Ammon's horn (tissue), 1 donor: ENCODE measurements around the gene PDK4.
"Not testable (repeated sequence)": the region's sequence is repeated elsewhere in the genome, so short reads cannot be mapped to it uniquely, and the experiment has no call there.

Experiments
- DNase-seq: peaks from one replicate; pipeline ENCODE4 v3.0.0-alpha.2; 2016; ENCODE audit warnings: low spot score

PDK4 gene

GRCh38 chr7:95569720-95570119 lies 26.6 kb downstream of the PDK4 start:
- no peak for DNase-seq

DNA sequence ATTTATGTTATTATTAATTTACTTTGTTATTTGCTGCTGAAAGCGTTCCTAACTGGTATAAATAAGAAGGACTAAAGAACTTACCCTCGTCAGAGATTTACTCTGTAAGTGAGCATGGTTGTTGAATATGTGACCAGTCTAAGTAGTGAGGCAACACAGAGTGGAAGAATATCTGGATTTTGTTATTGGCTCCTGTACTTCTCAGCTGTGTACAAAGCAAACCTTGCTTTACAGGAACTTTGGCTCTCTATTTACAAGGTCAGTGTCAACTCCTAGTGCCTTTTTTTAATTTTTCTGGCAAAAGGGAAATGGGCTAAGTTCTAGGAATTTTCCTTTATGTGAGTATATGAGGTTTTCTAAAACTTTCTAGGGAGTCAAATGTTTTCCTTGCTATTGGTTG lies 35.6 kb downstream of the PDK4 start:
- DNase-seq: no peak

DNA sequence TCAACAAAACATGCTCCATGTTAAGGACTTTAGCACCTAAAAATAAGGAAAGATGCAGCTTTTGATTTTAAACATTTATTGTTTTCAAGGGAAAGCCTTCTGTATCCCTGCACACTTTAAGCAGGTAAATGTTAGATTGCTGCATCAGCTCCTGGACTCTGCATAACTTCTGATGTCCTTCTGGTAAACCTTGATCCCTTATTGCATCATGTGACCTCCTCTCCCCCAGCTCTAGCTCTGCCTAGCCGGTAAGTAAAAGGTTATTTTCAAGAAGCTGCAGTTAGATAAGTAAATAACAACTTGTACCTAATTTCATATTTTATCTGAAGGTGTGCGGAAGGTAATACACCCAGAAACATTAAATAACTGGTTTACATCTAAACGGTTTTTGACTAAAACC lies 37.5 kb downstream of the PDK4 start:
- DNase-seq: no peak

- DNase-seq: no peak
These were observed 39.5 kb downstream of the PDK4 start for GRCh38 chr7:95556777-95557176.

DNA sequence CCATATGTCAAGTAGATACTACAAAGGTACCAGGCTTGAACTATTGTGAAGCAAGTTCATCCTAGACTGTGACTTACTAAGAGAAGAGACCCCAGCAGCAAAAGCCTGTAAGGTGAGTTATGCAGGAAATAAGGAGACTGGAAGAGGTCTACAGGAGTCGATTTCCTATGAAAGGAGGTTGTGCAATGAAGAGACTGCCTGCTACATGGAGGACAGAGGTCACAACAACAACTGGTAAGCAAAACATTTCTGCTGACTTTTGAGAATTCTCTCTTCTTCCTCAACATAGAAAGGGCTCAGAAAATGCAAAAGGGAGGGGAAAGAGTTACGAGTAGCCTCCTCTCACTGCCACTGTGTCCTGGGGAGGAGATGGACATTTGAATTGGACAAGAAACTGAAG lies 42.4 kb downstream of the PDK4 start:
- DNase-seq: no peak

- DNase-seq: not testable (repeated sequence)
These were observed 44.0 kb downstream of the PDK4 start for GRCh38 chr7:95552010-95552926.

DNA sequence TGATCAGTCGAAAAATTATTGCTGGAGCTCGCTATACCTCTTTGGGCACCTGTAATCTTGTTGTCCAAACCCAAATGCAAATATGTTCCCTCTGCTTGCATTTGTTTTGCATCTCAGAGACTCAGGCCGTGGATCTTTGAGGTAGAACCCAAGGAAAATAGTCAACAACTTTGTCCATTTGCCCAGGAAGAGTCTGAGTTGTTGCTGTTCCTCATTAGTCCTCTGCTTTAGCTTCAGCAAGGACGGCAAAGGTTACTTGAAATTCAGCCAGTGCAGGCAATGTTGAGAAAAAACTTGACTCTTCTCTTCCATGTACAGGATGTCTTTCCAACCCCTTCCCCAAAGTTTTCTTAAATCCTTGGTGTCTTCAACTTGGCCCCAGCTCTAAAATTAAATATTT lies 45.8 kb downstream of the PDK4 start:
- DNase-seq: no peak

DNA sequence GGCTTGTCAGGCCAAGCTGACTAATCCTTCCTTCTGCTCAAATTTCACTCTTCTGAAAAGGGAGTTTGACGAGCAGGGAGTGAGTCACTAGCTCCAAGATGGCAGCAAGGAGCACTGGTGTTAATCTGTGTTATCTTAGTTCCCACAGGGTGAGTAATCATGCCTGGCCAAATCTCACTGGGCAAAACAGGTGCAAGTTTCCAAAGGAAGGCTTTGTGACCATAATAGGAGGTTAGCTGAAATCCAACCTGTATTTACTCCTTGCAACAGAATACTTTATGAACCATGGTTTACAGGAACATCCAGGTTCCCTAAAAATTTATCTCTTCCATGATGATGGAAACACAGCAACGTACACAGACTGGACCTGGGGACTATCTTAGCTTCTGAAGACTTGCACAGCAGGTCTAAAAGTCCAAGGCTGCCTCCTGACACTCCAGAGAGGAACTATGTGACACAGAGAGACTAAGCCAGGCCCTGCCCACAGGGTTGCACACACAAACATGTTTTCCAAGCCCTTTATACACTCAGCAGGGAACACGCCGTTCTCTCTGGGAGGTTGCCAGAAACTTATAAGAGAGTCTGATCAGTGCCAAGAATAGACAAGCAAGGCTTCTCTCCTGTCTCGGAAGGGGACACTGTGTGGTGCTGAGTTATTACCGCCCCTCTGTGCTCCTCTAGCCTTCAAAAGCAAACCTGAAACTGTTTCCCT lies 46.3 kb downstream of the PDK4 start:
- peak; percentile 97 for DNase-seq

DNA sequence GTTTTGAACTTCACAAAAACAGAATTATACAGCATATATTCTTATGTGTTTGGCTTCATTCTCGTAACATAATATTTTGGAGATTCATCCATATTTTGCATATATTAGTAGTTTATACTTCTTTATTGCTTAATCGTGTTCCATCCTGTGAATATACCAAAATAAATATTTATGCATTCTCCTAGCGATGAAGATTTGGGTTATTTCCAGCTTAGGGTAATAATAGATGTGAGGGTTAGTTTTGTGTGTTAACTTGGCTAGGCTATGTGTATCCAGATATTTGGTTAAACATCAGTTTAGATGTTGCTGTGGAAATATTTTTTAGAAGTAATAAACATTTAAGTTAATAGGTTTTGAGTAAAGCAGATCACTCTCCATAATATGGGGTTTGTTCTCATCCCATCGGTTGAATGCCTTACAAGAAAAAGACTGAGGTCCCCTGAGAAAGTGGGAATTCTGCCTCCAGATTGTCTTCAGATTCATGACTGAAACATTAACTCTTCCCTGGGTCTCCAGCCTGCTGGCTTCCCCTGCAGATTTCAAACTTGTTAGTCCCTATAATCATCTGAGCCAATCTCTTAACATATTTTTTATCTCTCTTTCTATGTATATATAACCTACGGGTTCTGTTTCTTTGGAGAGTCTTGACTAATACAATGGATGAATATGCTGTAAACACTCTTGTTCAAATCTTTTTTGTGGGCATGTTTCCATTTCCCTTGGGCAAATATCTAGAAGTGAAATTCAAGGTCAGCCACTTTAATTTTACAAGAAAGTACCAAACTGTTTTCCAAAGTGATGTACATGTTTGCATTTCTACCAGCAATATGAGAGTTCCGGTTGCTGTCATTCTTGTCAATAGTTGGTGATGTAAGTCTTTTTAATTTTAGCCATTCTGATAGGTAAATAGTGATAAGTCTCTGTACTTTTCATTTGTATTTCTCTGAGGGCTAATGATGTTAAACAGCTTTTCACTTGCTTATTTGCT lies 48.7 kb downstream of the PDK4 start:
- DNase-seq: no peak

DNA sequence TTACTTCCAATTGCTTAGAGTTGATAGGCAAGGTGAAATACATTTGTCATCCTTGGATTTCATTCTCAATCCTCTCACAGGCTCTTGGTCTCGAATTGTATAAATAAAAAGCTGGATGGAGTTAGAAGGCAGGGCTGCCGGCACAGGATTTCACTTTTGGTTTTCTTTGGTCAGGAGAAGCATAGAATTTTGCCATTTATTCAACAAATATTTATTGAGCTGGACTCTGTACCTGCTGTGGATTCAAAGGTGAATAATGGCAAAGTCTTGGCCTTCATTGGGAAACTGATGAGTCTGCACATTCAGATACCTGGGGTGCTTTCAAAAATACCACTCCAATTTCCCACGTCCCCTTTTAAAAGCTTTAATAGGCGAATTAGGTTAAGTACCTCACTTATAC lies 49.7 kb downstream of the PDK4 start:
- no peak for DNase-seq

- no peak for DNase-seq
These were observed 50.6 kb downstream of the PDK4 start for GRCh38 chr7:95545673-95546072.

GRCh38 chr7:95545007-95545615 lies 51.2 kb downstream of the PDK4 start:
- peak; percentile 82 for DNase-seq

- no peak for DNase-seq
These were observed 52.1 kb downstream of the PDK4 start for GRCh38 chr7:95544171-95544570.

DNA sequence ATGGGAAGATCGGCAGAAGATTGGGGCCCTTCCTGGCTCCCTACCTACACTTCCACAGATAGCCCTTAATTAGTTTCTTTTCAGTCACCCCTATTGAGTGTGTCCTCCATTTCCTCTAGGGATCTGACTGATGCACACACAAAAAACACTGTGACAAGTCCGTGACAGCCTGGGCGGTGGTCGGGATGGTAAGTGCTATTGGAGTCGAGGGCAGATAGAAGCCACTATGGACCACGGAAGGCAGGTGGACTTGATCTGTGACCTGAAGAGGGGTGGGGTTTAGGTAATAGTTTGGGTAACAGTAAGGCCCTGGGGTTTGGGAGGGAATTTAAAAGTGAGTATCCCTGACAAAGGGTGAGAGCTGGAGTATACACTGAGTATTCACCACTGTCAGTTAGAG lies 53.0 kb downstream of the PDK4 start:
- DNase-seq: no peak

- DNase-seq: no peak
These were observed 56.0 kb downstream of the PDK4 start for GRCh38 chr7:95540366-95540765.

DNA sequence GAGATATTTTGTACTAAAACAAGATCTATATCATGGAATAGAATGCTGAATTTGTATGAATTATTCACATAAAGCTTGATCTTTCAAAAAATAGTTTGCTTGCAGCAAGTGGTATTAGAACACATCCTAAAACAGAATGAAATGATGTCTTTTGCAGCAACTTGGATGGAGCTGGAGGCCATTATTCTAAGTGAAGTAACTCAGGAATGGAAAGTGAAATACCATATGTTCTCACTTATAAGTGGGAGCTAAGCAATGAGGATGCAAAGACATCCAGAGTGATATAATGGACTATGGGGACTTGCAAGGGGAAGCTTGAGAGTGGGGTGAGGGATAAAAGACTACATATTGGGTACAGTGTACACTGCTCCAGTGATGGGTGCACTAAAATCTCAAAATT lies 56.9 kb downstream of the PDK4 start:
- no peak for DNase-seq

DNA sequence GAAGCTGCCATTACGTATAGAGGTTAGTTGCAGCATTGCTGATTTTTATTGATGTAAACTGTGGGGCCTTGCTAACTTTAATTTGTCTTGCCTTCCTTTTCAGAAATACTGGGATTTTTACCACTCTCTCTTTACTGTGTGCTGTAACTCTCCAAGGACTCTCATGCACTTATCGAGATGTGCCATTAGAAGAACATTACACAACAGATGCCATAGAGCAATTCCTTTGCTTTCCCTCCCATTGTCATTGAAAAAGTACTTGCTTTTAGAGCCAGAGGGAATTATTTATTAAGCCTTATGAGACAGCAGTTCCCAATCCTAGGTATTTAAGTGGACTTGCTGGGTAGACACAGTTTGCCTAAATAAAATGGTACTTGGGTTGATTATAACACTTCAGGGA lies 58.8 kb downstream of the PDK4 start:
- no peak for DNase-seq

- DNase-seq: no peak
These were observed 59.5 kb downstream of the PDK4 start for GRCh38 chr7:95536656-95537311.

DNA sequence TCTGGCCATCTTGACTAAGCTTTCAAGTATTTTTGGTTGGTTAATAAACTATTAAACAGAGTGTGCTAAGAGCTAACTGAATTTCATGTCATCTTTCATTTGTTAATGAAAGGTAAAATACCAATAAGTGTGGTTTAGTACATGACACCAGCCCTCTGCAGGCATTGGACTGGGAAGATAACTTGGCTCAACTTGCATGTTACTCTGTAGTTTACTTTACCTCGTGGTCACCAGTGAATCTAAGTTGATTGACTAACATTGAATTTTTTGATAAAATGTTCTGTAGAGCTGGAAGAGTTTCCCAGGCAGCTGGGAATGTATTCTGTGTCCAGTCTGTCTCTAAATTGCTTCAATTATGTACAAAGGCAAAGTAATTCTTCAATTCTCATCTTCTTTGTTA lies 60.7 kb downstream of the PDK4 start:
- DNase-seq: no peak

DNA sequence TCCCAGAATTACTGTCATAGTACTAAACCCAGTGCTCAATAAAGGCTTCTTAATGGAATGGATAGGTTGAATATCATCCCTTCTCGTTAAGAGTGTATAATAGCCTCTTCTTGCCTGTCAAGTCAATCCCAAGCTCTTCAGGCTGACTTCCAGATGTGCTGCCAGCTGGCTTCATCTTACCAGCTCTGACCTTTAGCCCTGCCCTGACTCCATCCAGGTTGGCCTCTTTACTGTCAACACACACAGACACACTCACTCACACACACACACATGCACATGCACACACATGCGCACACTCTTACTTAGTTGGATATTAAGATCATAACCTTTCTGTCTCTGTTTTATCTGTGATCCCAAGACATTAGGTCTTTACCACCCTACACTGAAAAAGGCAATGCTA lies 61.5 kb downstream of the PDK4 start:
- DNase-seq: no peak
